Activated T-cell treated with anti-CD3 and anti-CD28 coated beads, Interleukin-2, amount 50 U/mL, for 48 hours (primary cell): Measurements from ENCODE around the gene UROC1.

Experiments
- DNase-seq, 2 experiments: peaks; one replicate each; pipeline ENCODE4 v3.0.0-alpha.2; 2020

Gene UROC1

GRCh38 chr3:126516152-126516935 lies 1.2 kb downstream of the UROC1 start:
- DNase-seq, result no peak

GRCh38 chr3:126515066-126515706 lies 2.4 kb downstream of the UROC1 start:
- no peak for DNase-seq

- no peak for DNase-seq
Measured at GRCh38 chr3:126514161-126514560, 3.4 kb downstream of the UROC1 start.

- no peak for DNase-seq
Measured at GRCh38 chr3:126512916-126513650, 4.5 kb downstream of the UROC1 start.

GRCh38 chr3:126512026-126512425 lies 5.5 kb downstream of the UROC1 start:
- no peak for DNase-seq

- DNase-seq, result no peak
Measured at GRCh38 chr3:126511291-126511690, 6.3 kb downstream of the UROC1 start.

GRCh38 chr3:126510308-126510910 lies 7.2 kb downstream of the UROC1 start:
- DNase-seq, result no peak

GRCh38 chr3:126509597-126510307 lies 7.8 kb downstream of the UROC1 start:
- no peak for DNase-seq

GRCh38 chr3:126508564-126508964 lies 9.0 kb downstream of the UROC1 start:
- no peak for DNase-seq

GRCh38 chr3:126507886-126508285 lies 9.7 kb downstream of the UROC1 start:
- DNase-seq, result no peak

GRCh38 chr3:126503701-126504100 lies 13.9 kb downstream of the UROC1 start:
- DNase-seq, result no peak

- DNase-seq, result no peak
Measured at GRCh38 chr3:126502656-126503055, 14.9 kb downstream of the UROC1 start.

- no peak for DNase-seq
Measured at GRCh38 chr3:126501736-126502135, 15.8 kb downstream of the UROC1 start.

GRCh38 chr3:126501054-126501453 lies 16.5 kb downstream of the UROC1 start:
- no peak for DNase-seq

- DNase-seq, result no peak
Measured at GRCh38 chr3:126500016-126500415, 17.6 kb downstream of the UROC1 start.

- no peak for DNase-seq
Measured at GRCh38 chr3:126499401-126499800, 18.2 kb downstream of the UROC1 start.

GRCh38 chr3:126498929-126499328 lies 18.6 kb downstream of the UROC1 start:
- DNase-seq, result no peak

- no peak for DNase-seq
Measured at GRCh38 chr3:126498461-126498860, 19.1 kb downstream of the UROC1 start.

GRCh38 chr3:126497956-126498355 lies 19.6 kb downstream of the UROC1 start:
- DNase-seq, result no peak

- no peak for DNase-seq
Measured at GRCh38 chr3:126496894-126497850, 20.4 kb downstream of the UROC1 start.

- no peak for DNase-seq
Measured at GRCh38 chr3:126495786-126496185, 21.8 kb downstream of the UROC1 start.

GRCh38 chr3:126494970-126495230 lies 22.7 kb downstream of the UROC1 start:
- no peak for DNase-seq
